Stimulated activated CD8-positive, alpha-beta memory T cell treated with anti-CD3 and anti-CD28 coated beads, Interleukin-15, amount 100 ng/mL, for 4 hours (primary cell): ENCODE results near the gene FEM1A.
A peak's percentile ranks its signal among the peaks of the same experiment; 100 is the strongest.
"Not testable (repeated sequence)": the region's sequence is repeated elsewhere in the genome, so short reads cannot be mapped to it uniquely, and the experiment has no call there.

ENCODE experiments used
- DNase-seq, 2 donors: peaks; one replicate each; pipeline ENCODE4 v3.0.0-alpha.2; 2020; ENCODE audit warnings: low read depth in 2 of 2

The FEM1A gene

GRCh38 chr19:4811328-4812131 is 20.0 kb downstream of the FEM1A start:
- DNase-seq = peak; percentile 62 to 70

GRCh38 chr19:4814625-4815425 is 23.3 kb downstream of the FEM1A start:
- DNase-seq = no peak

GRCh38 chr19:4815426-4816201 is 24.1 kb downstream of the FEM1A start:
- peak; percentile 32 to 57 for DNase-seq

- DNase-seq = no peak
Observed at GRCh38 chr19:4816202-4816949, 24.8 kb downstream of the FEM1A start.

- DNase-seq = no peak
Observed at GRCh38 chr19:4816950-4817278, 25.4 kb downstream of the FEM1A start.

- DNase-seq = no peak
Observed at GRCh38 chr19:4817467-4818277, 26.1 kb downstream of the FEM1A start.

- DNase-seq = no peak
Observed at GRCh38 chr19:4821265-4821664, 29.7 kb downstream of the FEM1A start.

- not testable (repeated sequence) for DNase-seq
Observed at GRCh38 chr19:4822354-4822753, 30.8 kb downstream of the FEM1A start.

GRCh38 chr19:4823577-4823976 is 32.0 kb downstream of the FEM1A start:
- no peak for DNase-seq

GRCh38 chr19:4829001-4829712 is 37.6 kb downstream of the FEM1A start:
- DNase-seq = no peak

GRCh38 chr19:4830332-4830731 is 38.8 kb downstream of the FEM1A start:
- no peak for DNase-seq

GRCh38 chr19:4830768-4831265 is 39.3 kb downstream of the FEM1A start:
- no peak for DNase-seq

- DNase-seq = peak; percentile 66 to 71
Observed at GRCh38 chr19:4831304-4831978, 39.9 kb downstream of the FEM1A start, which contains the start of gene TICAM1. TSS of gene TICAM1 (minus strand) at chr19:4831712. CDS start at chr19:4818377, 13,335 bp downstream.

GRCh38 chr19:4831979-4832340 is 40.4 kb downstream of the FEM1A start:
- DNase-seq = not testable (repeated sequence)

GRCh38 chr19:4832776-4833175 is 41.2 kb downstream of the FEM1A start:
- no peak for DNase-seq

GRCh38 chr19:4839192-4839591 is 47.7 kb downstream of the FEM1A start:
- no peak for DNase-seq

GRCh38 chr19:4843647-4843965 is 52.1 kb downstream of the FEM1A start:
- DNase-seq = no peak

GRCh38 chr19:4844348-4845179 is 53.0 kb downstream of the FEM1A start:
- DNase-seq = no peak
